Measurements from ENCODE around the gene HSD17B2.
"Not testable (repeated sequence)": the region's sequence is repeated elsewhere in the genome, so short reads cannot be mapped to it uniquely, and the experiment has no call there.

HSD17B2 gene, protein sequence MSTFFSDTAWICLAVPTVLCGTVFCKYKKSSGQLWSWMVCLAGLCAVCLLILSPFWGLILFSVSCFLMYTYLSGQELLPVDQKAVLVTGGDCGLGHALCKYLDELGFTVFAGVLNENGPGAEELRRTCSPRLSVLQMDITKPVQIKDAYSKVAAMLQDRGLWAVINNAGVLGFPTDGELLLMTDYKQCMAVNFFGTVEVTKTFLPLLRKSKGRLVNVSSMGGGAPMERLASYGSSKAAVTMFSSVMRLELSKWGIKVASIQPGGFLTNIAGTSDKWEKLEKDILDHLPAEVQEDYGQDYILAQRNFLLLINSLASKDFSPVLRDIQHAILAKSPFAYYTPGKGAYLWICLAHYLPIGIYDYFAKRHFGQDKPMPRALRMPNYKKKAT

GRCh38 chr16:82034981-82035612 lies at the start of gene HSD17B2:
Gene HSD17B2 (plus strand): TSS chr16:82035253. CDS start chr16:82035425, 172 bp downstream.
- DNase-seq: no peak

- no peak for DNase-seq
Measured at GRCh38 chr16:81987121-81987520, 47.9 kb upstream of the HSD17B2 start.

DNA sequence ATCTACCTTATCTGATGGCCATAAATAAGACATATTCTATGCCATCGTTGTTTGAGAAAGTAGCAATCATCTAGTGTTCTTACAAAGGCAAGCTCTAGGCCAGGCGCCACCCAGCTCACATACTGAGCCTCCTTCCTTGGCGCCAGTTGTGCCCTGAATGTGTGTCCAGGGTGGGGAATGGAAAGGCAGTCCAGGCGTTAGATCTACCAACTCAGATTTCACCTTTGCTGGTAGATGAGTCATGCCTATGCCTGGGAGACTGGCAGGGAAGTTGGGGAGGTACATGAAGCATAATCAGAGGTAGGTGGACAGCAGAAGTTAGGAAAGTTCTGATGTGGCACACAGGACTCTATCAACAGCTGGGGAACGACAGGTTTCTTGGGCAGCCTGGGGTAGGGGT lies 47.3 kb upstream of the HSD17B2 start:
- no peak for DNase-seq

DNA sequence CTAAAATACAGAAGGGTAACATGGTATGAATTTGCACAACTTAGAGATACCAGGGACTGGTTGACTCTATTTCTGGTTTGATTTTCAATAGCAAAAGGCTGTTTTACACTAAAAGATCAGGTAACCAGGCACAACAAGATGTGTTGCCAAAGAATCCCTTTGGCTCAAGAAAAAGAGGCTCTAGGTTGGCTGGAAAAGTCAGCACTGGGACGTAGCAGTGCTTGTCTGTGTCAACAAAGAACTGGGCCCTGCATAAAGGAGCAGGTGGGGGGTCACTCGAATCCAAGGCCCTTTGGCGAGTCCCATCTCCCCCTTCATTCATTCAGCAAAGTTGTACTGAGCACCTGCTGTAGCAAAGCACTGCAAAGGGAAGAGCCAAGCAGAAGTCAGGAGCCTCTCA lies 42.2 kb upstream of the HSD17B2 start:
- DNase-seq: no peak

DNA sequence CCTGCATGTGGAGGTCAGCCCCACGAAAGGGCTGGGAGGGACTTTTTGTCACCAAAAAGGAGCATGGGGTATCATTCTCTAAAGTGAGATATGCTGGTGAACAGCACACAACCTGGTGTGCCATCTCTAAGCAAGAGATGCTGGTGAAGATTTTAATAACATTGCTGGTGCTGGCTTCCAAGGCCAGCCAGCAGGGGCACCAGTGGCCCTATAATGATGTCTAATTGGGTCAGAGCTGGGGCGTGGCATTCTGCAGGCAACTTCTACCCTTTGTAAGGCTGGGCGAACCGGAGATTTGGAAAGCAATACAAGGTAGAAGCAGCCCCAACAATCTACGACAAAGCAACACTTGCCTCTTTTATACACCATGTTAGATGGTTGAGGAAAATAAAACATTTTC lies 40.6 kb upstream of the HSD17B2 start:
- DNase-seq: no peak

GRCh38 chr16:81995651-81996050 lies 39.4 kb upstream of the HSD17B2 start:
- DNase-seq: no peak

- no peak for DNase-seq
Measured at GRCh38 chr16:81996664-81997509, 38.2 kb upstream of the HSD17B2 start.

GRCh38 chr16:81997738-81998137 lies 37.3 kb upstream of the HSD17B2 start:
- DNase-seq: no peak

DNA sequence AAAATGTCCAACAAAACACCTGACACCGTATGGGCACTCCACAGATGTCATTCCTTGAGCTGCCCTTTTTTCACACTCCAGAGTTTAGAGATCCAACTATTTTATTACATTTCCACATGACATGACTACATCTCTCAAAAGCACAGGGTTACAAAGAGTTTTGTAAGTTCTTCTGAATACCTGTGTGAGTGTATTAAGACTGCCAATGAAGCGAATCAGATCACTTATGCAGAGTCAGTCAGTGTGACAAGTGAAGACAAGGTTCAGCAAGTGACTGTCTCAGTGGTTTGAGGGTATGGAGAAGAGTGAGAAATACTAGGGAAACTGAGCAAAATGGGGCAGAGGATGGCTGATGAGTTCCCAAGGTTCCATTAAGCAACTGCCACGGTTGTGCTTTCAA lies 32.2 kb upstream of the HSD17B2 start:
- no peak for DNase-seq

- no peak for DNase-seq
Measured at GRCh38 chr16:82004601-82005000, 30.5 kb upstream of the HSD17B2 start.

- DNase-seq: no peak
Measured at GRCh38 chr16:82005027-82005830, 29.8 kb upstream of the HSD17B2 start.

- DNase-seq: no peak
Measured at GRCh38 chr16:82006036-82006435, 29.0 kb upstream of the HSD17B2 start.

GRCh38 chr16:82007189-82007588 lies 27.9 kb upstream of the HSD17B2 start:
- no peak for DNase-seq

DNA sequence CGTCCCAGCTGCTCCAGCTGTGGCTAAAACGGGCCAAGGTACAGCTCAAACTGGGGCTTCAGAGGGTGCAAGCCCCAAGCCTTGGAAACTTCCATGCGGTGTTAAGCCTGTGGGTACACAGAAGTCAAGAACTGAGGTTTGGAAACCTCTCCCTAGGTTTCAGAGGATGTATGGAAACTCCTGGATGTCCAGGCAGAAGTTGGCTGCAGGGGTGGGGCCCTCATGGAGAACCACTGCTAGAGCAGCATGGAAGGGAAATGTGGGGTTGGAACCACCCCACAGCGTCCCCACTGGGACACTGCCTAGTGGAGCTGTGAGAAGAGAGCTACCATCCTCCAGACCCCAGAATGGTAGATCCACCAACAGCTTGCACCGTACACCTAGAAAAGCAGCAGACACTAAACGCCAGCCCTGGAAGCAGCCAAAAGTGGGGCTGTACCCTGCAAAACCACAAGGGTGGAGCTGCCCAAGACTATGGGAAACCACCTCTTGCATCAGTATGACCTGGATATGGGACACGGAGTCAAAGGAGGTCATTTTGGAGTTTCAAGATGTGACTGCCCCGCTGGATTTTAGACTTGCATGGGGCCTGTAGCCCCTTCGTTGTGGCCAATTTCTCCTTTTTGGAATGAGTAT lies 26.0 kb upstream of the HSD17B2 start:
- DNase-seq: no peak

DNA sequence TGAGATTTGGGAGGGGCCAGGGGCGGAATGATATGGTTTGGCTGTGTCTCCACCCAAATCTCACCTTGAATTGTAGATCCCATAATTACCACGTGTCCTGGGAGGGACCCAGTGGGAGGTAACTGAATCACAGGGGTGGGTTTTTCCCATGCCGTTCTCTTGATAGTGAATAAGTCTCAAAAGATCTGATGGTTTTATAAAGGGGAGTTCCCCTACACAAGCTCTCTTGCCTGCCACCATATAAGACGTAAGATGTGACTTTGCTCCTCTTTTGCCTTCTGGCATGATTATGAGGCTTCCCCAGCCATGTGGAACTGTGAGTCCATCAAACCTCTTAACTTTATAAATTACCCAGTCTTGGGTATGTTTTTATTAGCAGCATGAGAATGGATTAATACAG lies 25.3 kb upstream of the HSD17B2 start:
- DNase-seq: not testable (repeated sequence)

DNA sequence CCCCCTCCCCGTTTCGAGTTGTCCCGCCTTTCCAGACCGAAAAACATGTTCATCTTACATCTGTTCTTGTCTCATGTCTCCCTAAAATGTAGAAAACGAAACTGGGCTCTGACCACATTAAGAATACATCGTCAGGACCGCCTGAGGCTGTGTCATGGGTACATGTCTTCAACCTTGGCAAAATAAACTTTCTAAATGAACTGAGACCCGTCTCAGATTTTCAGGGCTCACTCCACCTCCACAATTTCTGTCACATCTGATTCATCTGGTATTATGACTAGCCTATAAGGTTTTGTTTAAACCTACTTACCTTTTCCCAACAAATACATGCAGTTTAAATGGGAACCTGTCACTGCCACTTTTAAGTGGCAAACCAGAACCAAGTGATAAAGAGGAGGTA lies 24.4 kb upstream of the HSD17B2 start:
- DNase-seq: no peak

DNA sequence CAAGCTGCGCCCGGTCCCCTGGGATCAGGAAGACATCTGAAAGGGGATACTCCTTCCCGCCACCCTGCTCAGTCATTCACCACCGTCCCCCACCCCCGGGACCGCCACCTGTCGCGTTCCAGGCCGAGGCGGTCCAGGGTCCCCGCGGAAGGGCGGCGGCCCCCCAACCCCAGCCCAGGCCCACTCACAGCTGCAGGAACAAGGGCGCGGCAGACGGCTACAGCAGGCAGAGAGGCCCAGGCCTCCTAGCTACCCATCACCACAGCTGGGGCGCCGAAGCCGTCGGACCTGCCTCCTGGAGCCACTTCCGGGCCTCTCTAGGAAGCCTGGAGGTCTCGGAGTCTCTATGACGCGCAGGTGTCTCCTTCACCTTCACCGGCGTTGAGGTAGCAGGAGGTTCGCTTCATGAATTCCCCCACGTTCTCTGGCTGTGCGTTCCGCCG lies 23.8 kb upstream of the HSD17B2 start, which contains the start of gene SDR42E1:
SDR42E1 (minus strand) TSS at position 272 of the 443 bp plus-strand sequence. CDS start 10,612 bp downstream, outside the sequence.
- no peak for DNase-seq

DNA sequence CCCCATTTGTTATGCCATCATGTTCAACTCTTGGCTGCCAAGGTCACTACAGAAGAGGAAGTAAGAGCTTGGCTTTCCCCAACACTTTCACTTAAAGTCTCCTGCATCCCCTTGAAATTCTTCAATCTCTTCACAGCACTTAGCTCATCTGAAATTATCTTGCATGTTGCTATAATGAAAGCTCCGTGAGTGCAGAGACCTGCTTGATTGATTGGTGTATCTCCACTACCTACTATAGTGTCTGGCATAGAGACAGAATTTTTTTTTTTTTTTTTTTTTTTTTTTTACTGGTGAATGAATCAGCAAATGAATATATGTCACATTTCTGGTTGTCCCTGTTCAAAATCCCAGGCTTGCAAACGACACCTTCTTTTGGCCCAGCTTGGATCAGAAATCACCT lies 21.9 kb upstream of the HSD17B2 start:
- no peak for DNase-seq

DNA sequence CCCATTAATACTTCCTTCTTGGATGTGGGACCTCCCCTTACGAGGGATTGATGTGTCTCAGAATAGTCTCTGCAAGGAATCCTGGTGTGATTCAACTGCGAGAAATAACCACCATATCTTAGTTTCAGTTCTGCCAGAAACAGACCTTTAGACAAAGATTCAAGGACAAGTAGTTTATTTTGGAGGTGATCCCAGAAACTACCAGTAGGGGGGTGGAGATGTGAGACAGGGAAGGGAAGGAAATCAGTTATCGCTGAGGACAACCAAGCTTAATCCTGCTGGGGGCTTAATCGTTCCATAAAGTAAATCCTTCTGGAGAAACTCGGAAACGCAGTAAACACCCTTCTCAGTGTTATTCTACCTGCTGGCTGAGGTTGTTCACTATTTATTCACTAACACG lies 18.8 kb upstream of the HSD17B2 start:
- DNase-seq: no peak

DNA sequence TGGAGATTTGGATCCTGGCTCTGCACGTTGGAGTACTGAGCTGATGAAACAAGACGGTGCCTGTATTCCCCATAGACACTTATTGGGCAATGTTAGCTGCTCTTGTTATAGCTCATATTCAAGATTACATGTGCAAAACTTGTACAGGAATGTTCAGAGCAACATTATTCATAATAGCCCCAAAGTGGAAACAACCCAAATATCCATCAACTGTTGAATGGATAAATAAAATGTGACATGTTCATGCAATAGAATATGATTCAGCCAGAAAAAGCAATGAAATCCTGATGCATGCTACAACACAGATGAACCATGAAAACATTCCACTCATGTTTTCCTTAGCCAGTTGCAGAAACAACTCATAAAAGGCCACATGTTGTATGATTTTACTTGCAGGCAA lies 18.1 kb upstream of the HSD17B2 start:
- DNase-seq: no peak

- DNase-seq: no peak
Measured at GRCh38 chr16:82017911-82018568, 17.0 kb upstream of the HSD17B2 start.

- DNase-seq: no peak
Measured at GRCh38 chr16:82019535-82019934, 15.5 kb upstream of the HSD17B2 start.

All from NCI-H446 treated with DMSO at 0.1 percent for 48 hours (cell line).